DND-41 (cell line): ENCODE measurements around the gene C1QTNF3.

Experiments used
- CTCF ChIP-seq: IDR thresholded peaks from 2 replicates; pipeline ENCODE4 v1.5.1; 2012; ENCODE audit warnings: borderline replicate concordance, low read length, moderate library complexity, mild to moderate bottlenecking; ENCODE audit not compliant: poor library complexity, severe bottlenecking; ENCODE audit errors: extremely low read depth
- EZH2 ChIP-seq: IDR thresholded peaks from 3 replicates; pipeline ENCODE4 v1.6.1; 2012; ENCODE audit warnings: borderline replicate concordance, low read depth, mild to moderate bottlenecking, moderate library complexity, low read length, inconsistent platforms; ENCODE audit not compliant: severe bottlenecking

- TF ChIP-seq CTCF, result no peak
- no peak for TF ChIP-seq EZH2
These were observed 14.7 kb downstream of the C1QTNF3 start for GRCh38 chr5:34028349-34028748.
